Measurements from ENCODE around the gene PRKAR1B.

PRKAR1B gene

DNA sequence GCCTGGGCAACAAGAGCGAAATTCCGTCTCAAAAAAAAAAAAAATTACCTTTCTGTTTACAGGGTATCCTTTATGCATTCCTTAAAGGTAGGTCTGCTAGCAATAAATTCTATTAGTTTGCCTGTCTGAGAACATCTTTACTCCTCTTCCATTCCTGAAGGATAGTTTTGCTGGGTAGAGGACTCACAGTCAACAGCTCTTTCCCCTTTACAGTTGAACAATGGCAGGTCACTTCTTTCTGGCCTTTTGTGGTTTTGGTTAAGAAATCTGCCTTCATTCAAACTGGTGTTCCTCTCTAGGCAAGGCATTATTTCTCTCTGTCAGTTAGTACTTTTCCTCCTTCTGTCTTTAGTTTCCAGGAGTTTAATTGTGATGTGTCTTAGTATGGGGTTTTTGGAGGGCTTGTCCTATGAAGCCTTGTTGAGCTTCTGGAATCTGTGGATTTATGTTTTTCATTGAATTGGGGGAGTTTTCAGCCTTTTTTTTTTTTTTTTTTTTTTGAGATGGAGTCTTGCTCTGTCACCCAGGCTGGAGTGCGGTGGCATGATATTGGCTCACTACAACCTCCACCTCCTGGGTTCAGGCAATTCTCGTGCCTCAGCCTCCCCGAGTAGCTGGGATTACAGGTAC lies 5.3 kb downstream of the PRKAR1B start:
- no peak for DNase-seq (ENCODE audit: low read depth in 2 of 2)

- DNase-seq (ENCODE audit: low read depth in 2 of 2) = no peak
Observed at GRCh38 chr7:716636-717035, 10.4 kb downstream of the PRKAR1B start.

DNA sequence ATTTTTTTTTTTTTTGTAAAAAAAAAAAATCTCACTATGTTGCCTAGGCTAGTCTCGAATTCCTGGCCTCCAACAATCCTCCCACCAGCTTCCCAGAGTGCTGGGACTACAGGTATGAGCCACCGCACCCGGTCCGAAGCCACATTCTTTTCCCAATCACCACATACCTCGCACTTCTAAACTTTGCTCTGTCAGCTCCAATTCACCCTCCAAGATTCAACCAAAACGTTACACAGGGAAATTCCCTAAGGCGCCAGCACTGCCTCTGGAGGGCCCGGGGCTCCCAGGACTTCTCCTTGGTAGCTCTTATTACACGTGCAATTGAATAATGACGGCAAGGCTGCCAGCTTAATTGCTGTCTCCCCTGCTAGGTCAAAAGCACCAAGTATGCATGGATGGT lies 10.9 kb downstream of the PRKAR1B start:
- no peak for DNase-seq (ENCODE audit: low read depth in 2 of 2)

- no peak for DNase-seq (ENCODE audit: low read depth in 2 of 2)
Observed at GRCh38 chr7:714251-714671, 12.8 kb downstream of the PRKAR1B start.

GRCh38 chr7:713488-714230 lies 13.4 kb downstream of the PRKAR1B start:
- DNase-seq (ENCODE audit: low read depth in 2 of 2) = no peak

GRCh38 chr7:713139-713457 lies 14.0 kb downstream of the PRKAR1B start:
- no peak for DNase-seq (ENCODE audit: low read depth in 2 of 2)

DNA sequence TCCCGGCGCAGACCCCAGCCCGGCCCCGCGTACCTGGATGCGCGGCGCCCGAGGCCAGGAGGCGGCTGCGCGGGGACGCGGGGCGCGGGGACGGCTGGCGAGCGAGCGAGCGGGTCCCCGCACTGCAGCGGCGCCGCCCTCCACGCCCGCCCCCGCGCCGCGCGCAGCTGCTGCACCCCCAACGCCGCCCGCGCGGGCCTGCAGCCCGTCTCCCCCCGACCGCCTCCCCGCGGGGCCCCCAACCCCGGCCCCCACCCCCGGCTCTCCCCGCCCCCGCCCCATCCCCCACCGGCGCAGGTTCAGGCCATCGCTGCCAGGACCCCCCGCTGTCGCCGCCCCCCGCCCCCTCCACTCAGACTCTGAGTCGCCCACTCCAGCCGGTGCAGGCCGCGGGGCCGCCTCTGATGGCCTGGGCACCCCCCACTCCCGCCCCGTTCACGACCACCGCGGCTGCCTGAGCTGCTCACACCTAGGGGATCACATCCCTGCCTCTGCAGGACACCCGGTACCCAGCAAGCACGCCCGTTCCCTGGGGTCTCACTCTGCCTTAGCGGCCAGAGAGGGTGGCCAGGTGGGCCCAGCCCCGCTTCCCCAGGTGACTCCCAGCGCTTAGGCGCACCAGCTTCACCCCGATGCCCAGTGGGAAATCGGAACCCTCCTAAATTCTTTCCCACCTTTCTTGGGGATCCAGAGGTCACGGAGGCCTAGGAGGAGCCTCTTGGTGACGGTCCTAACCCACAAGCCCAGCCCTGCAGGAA lies 14.5 kb downstream of the PRKAR1B start:
- DNase-seq (ENCODE audit: low read depth in 2 of 2) = no peak

- no peak for DNase-seq (ENCODE audit: low read depth in 2 of 2)
Observed at GRCh38 chr7:711922-712380, 15.1 kb downstream of the PRKAR1B start.

DNA sequence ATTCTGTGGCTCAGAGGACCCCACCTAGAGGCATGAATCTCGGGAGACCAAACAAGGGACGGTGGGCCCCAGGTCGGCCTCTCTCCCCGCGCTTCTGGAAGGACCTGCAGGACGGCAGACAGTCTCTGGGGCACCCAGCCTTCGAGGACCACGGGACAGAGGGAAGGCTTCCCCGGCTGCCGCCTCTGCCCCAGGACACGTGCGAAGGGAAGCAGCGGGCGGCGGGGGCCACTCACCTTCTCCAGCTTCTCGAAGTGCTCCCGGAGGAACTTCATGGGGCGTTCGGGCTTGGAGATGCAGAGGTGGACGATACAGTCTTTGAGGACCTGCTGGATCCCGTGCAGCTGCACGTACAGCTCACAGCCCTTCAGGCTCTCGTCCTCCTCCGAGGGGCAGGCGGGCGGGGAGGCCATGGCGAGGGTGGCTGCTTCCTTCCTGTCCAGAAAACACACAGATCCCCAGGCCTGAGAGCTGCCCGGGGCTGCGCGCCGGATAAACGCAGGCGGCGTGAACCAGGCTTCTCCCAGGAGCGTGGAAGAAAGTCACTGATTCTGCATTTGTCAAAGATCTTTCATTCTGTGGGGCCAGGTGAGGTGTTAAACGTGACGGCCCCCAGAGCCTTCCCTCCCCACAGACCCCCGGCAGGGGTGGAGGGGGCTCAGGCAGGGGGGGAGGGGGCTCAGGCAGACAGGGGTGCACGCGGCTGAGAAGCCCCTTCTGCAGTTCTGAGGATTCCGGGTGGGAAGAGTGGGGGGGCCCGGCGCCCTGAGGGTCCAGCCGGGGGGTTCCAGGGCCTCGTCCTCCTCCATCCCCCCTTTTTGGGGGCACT lies 15.8 kb downstream of the PRKAR1B start:
- no peak for DNase-seq (ENCODE audit: low read depth in 2 of 2)

- no peak for DNase-seq (ENCODE audit: low read depth in 2 of 2)
Observed at GRCh38 chr7:710161-710560, 16.9 kb downstream of the PRKAR1B start.

DNA sequence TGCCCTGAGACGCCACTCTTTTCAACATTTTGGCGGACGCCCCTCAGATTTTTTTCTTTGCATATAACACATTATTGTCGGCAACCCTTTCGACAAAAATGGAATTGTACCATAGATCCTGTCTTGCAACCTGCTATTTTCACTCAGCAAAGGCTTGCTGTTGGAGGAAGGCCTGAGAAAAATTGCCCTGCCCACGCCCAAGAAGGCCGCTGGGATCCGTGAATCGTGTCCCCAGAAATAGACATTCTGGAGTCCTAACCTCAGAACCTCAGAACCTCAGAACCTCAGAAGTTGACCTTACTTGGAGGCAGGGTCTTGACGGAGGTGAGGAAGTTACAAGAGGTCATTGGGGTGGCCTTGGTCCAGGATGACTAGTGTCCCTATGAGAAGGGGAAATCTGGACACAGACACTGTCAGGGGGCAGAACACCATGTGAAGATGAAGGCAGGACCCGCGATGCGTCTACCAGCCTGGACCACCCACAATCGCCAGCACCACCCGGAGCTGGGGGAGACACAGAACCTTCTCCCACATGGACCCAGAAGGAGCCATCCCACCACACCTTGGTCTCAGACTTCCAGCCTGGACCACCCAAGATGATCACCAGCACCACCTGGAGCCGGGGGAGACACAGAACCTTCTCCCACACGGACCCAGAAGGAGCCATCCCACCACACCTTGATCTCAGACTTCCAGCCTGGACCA lies 19.6 kb downstream of the PRKAR1B start:
- DNase-seq (ENCODE audit: low read depth in 2 of 2) = no peak

DNA sequence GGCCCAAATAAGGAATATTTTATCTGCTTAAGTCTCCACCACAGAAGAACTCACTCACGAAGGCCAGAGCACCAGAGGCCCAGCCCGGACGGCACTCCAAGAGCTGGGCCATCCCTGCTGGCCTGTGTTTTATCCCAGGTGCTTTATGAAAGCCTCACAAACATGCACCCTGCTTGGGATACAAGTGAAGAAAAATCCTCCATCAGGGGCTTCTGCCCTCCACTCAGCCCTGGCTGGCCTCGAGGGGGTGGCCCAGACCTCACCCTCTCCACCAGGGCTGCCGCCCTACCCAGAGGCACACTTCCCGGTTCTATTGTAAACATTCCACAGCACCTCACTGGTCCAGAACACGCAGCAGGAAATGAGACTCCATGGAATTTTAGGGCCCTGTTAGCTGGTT lies 20.4 kb downstream of the PRKAR1B start:
- DNase-seq (ENCODE audit: low read depth in 2 of 2) = no peak

DNA sequence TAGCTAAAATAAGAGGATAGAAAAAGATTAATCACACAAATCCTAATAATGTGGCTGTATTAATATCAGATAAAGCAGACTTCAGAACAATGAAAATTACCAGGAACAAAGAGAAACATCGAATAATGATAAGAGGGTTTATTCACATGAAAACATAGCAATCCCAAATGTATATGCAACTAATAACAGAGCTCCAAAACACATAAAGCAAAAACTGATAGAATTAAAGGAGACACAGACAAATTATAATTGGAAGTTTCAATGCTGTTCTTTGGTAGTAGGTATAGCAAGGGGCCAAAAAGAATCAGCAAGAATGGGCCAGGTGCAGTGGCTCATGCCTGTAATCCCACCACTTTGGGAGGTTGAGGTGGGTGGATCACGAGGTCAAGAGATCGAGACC lies 24.0 kb downstream of the PRKAR1B start:
- DNase-seq (ENCODE audit: low read depth in 2 of 2) = no peak

- no peak for DNase-seq (ENCODE audit: low read depth in 2 of 2)
Observed at GRCh38 chr7:701086-701671, 25.9 kb downstream of the PRKAR1B start.

- no peak for DNase-seq (ENCODE audit: low read depth in 2 of 2)
Observed at GRCh38 chr7:699476-700170, 27.5 kb downstream of the PRKAR1B start.

GRCh38 chr7:698515-699475 lies 28.3 kb downstream of the PRKAR1B start:
- no peak for DNase-seq (ENCODE audit: low read depth in 2 of 2)

DNA sequence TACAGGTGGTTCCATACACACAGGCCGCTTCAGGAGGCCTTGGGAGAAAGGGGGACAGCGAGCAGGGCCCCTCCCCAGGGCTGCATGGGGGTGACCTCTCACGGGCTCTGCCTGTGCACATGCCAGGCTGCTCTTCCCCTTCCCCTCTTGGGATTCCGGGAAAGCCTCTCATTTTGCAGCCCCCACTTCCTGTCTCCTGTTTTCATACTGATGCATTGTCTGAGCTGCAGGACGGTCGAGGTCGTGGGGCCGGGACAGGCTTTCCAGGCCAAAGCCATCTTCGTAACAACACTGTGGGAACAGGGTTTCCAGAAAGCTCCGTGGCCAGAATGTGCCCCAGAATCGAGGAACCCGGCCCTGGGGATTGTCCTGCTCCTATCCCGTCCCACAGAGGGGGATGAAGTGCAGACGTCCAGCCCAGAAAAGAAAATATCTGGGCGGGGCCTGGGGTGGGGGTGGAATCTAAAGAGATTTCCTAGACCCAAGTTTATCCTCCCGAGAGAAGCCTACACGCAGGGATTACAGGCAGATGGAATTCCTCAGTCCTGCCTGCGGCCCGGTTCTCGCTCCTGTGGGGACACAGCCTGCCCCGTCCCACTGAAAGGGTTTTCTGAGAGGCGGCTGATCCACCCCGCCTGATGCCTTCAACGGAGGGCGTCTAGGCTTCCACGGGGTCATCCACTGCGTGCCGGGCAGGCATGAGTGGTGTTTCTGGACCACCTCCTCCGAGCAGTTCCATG lies 30.1 kb downstream of the PRKAR1B start:
- DNase-seq (ENCODE audit: low read depth in 2 of 2) = no peak

DNA sequence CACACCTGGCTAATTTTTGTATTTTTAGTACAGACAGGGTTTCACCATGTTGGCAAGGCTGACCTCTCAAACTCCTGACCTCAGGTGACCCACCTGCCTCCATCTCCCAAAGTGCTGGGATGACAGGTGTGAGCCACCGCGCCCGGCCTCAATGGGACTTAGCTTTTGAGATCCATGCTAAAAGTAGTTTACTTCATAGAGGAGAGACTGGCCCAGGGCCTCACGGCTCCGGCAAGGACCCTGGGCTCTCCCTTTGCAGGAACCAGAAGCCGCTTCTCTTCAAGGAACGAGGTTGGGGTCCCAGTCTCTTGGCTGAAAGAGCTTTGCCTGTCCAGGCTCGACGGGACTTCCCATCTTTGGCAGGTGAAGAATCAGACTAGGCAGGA lies 30.7 kb downstream of the PRKAR1B start:
- no peak for DNase-seq (ENCODE audit: low read depth in 2 of 2)

DNA sequence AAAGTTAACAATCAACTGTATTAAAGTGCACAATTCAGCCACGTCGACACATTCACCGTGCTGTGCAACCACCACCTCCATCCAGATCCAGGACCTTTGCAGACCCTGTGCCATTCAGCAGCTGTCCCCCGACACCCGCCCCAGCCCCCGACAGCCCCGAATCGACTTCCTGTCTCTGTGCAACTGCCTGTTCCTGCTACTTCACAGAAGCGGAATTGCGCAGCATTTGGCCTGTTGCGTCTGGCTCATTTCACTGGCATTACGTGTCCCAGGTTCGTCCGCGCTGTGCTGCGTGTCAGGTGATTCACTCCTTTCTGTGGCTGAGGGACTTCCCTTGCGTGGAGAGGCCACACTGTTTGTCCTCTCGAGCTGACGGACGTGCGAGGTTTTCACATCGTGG lies 33.8 kb downstream of the PRKAR1B start:
- no peak for DNase-seq (ENCODE audit: low read depth in 2 of 2)

All from stimulated activated CD4-positive, alpha-beta T cell treated with anti-CD3 and anti-CD28 coated beads, Interleukin-1b, Interleukin-23, amount 100 ng/mL, for 1 hour (primary cell).